ENCODE results near the gene APOC4. TPM values are rescaled to one million over a fixed set of nuclear protein-coding genes. Genes with fewer than 3 reads are reported as not detected.

APOC4 gene
- total RNA-seq, 1 experiment from 2014 or later: not detected

DNA sequence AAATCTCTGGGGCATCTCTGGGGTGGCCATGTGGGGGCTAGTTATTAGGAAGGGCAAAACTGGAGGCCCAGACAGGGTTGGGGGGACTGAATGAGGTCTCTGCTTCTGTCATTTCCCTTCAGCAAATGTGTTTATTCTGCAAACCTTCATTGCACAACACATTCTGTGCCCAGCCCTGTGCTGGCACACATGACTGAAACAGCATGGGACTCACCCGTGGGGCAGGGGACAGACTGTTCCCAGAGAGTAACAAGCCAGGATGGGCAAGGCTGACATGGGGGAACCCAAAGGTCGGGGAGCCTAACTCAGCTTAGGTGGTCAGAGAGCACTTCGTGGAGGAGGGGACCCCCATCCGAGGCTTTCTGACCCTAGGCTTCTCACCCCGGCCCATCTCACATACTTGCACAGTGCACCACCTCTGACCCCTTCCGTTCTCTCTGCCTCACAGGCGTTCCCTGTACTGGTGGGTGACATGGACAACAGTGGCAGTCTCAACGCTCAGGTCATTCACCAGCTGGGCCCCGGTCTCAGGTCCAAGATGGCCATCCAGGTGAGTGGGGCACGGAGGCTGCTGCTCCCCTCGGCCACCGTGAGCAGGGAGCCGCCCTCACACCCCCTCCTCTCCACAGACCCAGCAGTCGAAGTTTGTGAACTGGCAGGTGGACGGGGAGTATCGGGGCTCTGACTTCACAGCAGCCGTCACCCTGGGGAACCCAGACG, 48.5 kb upstream of the APOC4 start:
- TF ChIP-seq, protein P1, sequence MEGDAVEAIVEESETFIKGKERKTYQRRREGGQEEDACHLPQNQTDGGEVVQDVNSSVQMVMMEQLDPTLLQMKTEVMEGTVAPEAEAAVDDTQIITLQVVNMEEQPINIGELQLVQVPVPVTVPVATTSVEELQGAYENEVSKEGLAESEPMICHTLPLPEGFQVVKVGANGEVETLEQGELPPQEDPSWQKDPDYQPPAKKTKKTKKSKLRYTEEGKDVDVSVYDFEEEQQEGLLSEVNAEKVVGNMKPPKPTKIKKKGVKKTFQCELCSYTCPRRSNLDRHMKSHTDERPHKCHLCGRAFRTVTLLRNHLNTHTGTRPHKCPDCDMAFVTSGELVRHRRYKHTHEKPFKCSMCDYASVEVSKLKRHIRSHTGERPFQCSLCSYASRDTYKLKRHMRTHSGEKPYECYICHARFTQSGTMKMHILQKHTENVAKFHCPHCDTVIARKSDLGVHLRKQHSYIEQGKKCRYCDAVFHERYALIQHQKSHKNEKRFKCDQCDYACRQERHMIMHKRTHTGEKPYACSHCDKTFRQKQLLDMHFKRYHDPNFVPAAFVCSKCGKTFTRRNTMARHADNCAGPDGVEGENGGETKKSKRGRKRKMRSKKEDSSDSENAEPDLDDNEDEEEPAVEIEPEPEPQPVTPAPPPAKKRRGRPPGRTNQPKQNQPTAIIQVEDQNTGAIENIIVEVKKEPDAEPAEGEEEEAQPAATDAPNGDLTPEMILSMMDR (conservative IDR thresholded peaks at IDR 0.05; ENCODE audit: low read depth, low read length): no peak
- TF ChIP-seq EZH2phosphoT487 (IDR thresholded peaks at IDR 0.05; ENCODE audit: borderline replicate concordance, low read length): no peak
- no peak for TF ChIP-seq EZH2 (IDR thresholded peaks at IDR 0.05; ENCODE audit: low read length, unreplicated experiment)
- no peak overlapping the region for H3K27ac ChIP-seq (ENCODE audit: low read length)
- H3F3A ChIP-seq (ENCODE audit: low read length, unreplicated experiment): no peaks in the 10 kb centered on the region
- H3K36me3 ChIP-seq (ENCODE audit: low read depth, low read length): peaks cover 23% of the 10 kb centered on the region
- H3K9ac ChIP-seq (ENCODE audit: low read length): no peak overlapping the region
- peaks cover 43% of the 10 kb centered on the region for H3K79me2 ChIP-seq (ENCODE audit: low read length)
- CTCF ChIA-PET: no interaction called here
- H3K27me3 ChIP-seq (ENCODE audit: low read length): no peaks in the 10 kb centered on the region
- no peak overlapping the region for H2AFZ ChIP-seq (ENCODE audit: low read length)
- peaks cover 6% of the 10 kb centered on the region; the same call in 1 of the 2 replicates for H4K20me1 ChIP-seq (ENCODE audit: low read length)
- H3K4me2 ChIP-seq (ENCODE audit: low read length): no peak overlapping the region
- DNase-seq: no peak
- H3K9me2 ChIP-seq (replicated peaks; ENCODE audit: low read length): no peaks in the 10 kb centered on the region
- H3K9me3 ChIP-seq (ENCODE audit: low read length): no peaks in the 10 kb centered on the region
- ATAC-seq: no peak
- POLR2A ChIA-PET (ENCODE audit: unreplicated experiment): no interaction called here
- peaks cover 16% of the 10 kb centered on the region for H3K4me1 ChIP-seq (ENCODE audit: insufficient read depth, low read length)
- intact Hi-C loops (cut with micrococcal nuclease): loop anchor here (5.0 kb wide), 1 partner anchor 46 kb away; the partner anchor contains the start of gene NECTIN2
- H3K4me3 ChIP-seq (ENCODE audit: low read length): no peak overlapping the region
- no TSS peak for BruUV-seq (replicated peaks)

DNA sequence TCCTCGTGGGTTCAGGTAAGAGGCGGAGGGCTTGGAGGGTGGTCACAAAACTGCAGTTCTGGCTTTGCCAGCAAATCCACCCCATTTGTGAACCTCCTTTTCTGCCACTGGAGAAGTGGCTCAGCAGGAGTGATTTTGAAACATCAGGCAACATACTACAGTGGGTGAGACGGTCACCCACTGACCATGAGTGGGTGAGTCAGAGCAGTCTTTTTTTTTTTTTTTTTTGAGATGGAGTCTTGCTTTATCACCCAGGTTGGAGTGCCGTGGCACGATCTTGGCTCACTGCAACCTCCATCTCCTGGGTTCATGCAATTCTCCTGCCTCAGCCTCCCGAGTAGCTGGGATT, 48.0 kb upstream of the APOC4 start:
- no TSS peak for BruUV-seq (replicated peaks)
- Histone ChIP-seq H3K4me1 (ENCODE audit: insufficient read depth, low read length) (peaks cover 16% of the 10 kb centered on the region), H3K4me2 (ENCODE audit: low read length) (no peak overlapping the region), H3K9ac (ENCODE audit: low read length) (no peak overlapping the region), H2AFZ (ENCODE audit: low read length) (no peak overlapping the region), H3F3A (ENCODE audit: low read length, unreplicated experiment) (no peaks in the 10 kb centered on the region), H3K27me3 (ENCODE audit: low read length) (no peaks in the 10 kb centered on the region), H3K79me2 (ENCODE audit: low read length) (peaks cover 43% of the 10 kb centered on the region), H3K9me2 (replicated peaks; ENCODE audit: low read length) (no peaks in the 10 kb centered on the region), H3K9me3 (ENCODE audit: low read length) (no peaks in the 10 kb centered on the region), H3K27ac (ENCODE audit: low read length) (no peak overlapping the region), H4K20me1 (ENCODE audit: low read length) (peaks cover 6% of the 10 kb centered on the region; the same call in 1 of the 2 replicates), H3K36me3 (ENCODE audit: low read depth, low read length) (peaks cover 23% of the 10 kb centered on the region), H3K4me3 (ENCODE audit: low read length) (no peak overlapping the region)
- ChIA-PET POLR2A (ENCODE audit: unreplicated experiment) (no interaction called here), CTCF (no interaction called here)
- TF ChIP-seq, protein P1 (conservative IDR thresholded peaks at IDR 0.05; ENCODE audit: low read depth, low read length): no peak
- TF ChIP-seq EZH2 (IDR thresholded peaks at IDR 0.05; ENCODE audit: low read length, unreplicated experiment): no peak
- TF ChIP-seq EZH2phosphoT487 (IDR thresholded peaks at IDR 0.05; ENCODE audit: borderline replicate concordance, low read length): no peak
- intact Hi-C loops (cut with micrococcal nuclease): loop anchor here (5.0 kb wide), 1 partner anchor 47 kb away; the partner anchor contains the start of gene NECTIN2
- ATAC-seq (no peak), DNase-seq (no peak)

DNA sequence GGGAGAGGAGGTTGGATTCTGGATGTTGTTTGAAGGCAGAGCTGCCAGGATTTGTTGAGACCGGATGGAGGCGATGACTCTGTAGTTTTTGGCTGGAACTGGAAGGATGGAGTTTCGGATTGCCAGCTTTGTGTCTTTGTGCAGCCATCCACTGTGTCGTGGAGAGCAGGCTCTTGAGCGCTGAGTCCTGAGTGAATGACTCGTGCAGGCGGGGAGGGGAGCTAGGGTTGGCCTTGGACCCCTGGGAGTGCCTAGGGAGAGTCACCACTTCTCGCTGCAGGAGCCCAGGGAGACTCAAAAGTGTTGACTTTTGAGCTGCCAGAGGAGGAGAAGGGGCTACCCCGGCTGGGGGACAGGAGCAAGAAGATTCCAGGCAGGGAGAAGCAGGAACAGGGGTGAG, 47.1 kb upstream of the APOC4 start:
- Histone ChIP-seq H3K36me3 (ENCODE audit: low read depth, low read length) (peaks cover 23% of the 10 kb centered on the region), H3K27ac (ENCODE audit: low read length) (no peak overlapping the region), H3K9ac (ENCODE audit: low read length) (no peak overlapping the region), H3K4me2 (ENCODE audit: low read length) (no peak overlapping the region), H3K79me2 (ENCODE audit: low read length) (peaks cover 43% of the 10 kb centered on the region), H3K4me3 (ENCODE audit: low read length) (no peak overlapping the region), H3K9me2 (replicated peaks; ENCODE audit: low read length) (no peaks in the 10 kb centered on the region), H3K4me1 (ENCODE audit: insufficient read depth, low read length) (peaks cover 12% of the 10 kb centered on the region), H2AFZ (ENCODE audit: low read length) (no peak overlapping the region), H3K9me3 (ENCODE audit: low read length) (no peaks in the 10 kb centered on the region), H3F3A (ENCODE audit: low read length, unreplicated experiment) (no peaks in the 10 kb centered on the region), H4K20me1 (ENCODE audit: low read length) (peaks cover 6% of the 10 kb centered on the region; the same call in 1 of the 2 replicates), H3K27me3 (ENCODE audit: low read length) (no peaks in the 10 kb centered on the region)
- no TSS peak for BruUV-seq (replicated peaks)
- POLR2A ChIA-PET (ENCODE audit: unreplicated experiment): no interaction called here
- DNase-seq (no peak), ATAC-seq (no peak)
- CTCF ChIA-PET: no interaction called here
- intact Hi-C loops (cut with micrococcal nuclease): loop anchor here (5.0 kb wide), 1 partner anchor 48 kb away; the partner anchor contains the start of gene NECTIN2
- TF ChIP-seq EZH2 (IDR thresholded peaks at IDR 0.05; ENCODE audit: low read length, unreplicated experiment): no peak
- TF ChIP-seq EZH2phosphoT487 (IDR thresholded peaks at IDR 0.05; ENCODE audit: borderline replicate concordance, low read length): no peak
- TF ChIP-seq, protein P1 (conservative IDR thresholded peaks at IDR 0.05; ENCODE audit: low read depth, low read length): no peak
